LHCN-M2 (cell line): ENCODE data around the gene HIPK1. TPM values are rescaled to one million over a fixed set of nuclear protein-coding genes. Genes with fewer than 3 reads are reported as not detected.
"Not testable (repeated sequence)": the region's sequence is repeated elsewhere in the genome, so short reads cannot be mapped to it uniquely, and the experiment has no call there.

Experiments
- DNase-seq: peaks from one replicate; pipeline ENCODE4 v3.0.0-alpha.2; 2012; ENCODE audit warnings: low read depth
- total RNA-seq: library from RNA; depleted of rRNA; stranded (reverse); fragments of >200 nt; gene quantifications from 2 replicates; pipeline ENCODE4 v1.2.3, GENCODE V29; 2014

Gene HIPK1
- total RNA-seq, 1 experiment from 2014 or later, result 40.1 TPM

DNA sequence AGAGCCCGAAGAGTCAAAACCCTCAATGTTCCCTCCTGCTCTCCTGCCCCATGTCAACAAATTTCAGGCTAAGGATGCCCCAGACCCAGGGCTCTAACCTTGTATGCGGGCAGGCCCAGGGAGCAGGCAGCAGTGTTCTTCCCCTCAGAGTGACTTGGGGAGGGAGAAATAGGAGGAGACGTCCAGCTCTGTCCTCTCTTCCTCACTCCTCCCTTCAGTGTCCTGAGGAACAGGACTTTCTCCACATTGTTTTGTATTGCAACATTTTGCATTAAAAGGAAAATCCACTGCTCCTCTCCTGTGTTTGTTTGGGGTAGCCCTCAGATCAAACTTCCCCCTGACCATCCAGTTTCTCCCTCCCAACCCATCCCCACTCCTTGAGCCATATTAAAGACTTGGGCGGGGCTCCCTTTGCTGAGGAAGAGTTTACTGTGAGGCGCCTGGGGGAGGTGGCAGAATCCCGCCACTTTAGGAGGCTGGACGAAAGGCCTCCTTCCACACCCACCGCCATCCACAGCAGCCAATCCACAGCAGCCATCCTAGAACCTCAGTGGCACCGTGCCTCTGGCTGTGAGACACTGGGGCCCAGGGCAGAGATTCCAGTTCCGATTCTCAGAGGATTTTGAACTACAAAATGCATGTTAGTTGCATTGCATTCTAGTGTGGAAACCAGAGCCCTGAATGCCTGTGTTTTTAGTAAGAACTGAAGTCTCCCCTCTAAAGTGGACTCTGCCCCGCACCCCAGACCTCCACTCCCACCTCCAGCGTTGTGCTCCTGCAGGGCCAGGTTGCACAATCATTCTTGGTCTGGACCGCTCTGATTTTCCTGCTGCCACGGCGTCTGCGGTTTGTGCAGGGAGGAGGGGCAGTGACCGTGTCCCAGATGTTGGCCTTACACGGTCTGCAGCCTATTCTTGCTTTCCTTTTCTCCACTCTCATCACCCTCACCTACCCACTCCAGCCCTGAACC, 53.1 kb downstream of the HIPK1 start:
- peak; percentile 79 for DNase-seq

DNA sequence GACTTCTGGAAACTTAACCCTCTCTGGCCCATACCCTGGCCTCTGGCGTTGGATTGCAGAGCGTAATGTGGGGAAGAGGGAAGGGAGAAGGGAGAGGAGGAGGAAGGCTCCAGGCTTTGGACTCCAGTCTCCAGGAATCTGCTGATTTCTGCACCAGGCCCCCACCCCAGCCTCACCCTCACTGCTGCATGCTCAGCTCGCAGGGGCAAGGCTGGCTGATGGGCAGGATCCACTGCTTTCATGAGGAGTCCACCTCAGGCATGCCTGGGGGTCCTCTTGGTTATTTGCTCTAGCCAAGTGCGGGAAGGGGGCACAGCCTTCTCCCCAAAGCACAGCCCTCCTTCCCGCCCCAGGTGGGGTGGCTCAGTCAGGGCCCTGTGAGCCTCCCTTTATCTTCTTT, 53.8 kb downstream of the HIPK1 start:
- no peak for DNase-seq

- peak; percentile 72 for DNase-seq
These were observed 54.3 kb downstream of the HIPK1 start for GRCh38 chr1:113983391-113983790.

GRCh38 chr1:113983826-113984225, 54.7 kb downstream of the HIPK1 start:
- DNase-seq, result no peak

GRCh38 chr1:113984710-113985109, 55.6 kb downstream of the HIPK1 start:
- peak; percentile 91 for DNase-seq

DNA sequence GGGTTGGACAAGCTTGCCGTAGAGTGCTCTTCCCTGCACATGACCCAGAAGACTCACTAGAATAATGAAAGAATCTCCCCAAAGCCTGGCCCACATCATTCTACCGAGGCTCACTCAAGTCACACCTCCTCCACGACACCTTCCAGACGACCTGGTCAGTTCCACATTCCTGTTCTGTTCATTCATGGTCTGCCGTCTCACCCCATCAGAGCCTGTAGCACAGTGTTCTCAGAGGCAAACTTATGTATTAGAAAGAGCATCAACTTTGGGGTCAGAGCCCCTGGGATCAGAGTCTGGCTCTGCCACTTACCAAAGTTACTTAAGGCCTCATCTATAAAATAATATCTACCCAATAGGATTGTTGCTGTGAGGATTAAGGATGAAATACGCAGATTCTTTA, 57.7 kb downstream of the HIPK1 start:
- DNase-seq, result no peak

- no peak for DNase-seq
These were observed 58.1 kb downstream of the HIPK1 start for GRCh38 chr1:113987259-113987658.

DNA sequence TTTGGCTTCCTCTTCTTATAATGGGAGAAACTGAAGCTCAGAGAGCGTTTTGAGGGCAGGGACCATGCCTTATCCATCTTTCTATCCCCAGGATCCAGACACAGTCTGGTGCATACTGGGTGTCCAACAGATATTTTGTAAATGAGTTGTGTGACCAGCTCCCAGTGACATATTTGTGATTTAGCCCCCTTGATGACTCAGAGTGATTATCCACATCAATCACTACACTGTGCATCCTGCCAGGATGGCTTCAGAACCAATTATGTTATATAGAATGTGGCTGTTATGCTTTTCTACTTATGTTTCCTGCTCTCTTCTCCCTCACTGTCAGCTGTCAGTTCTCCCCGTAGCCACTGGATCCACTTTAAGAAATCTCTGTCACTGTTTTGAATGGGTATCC, 61.4 kb downstream of the HIPK1 start:
- DNase-seq, result no peak

DNA sequence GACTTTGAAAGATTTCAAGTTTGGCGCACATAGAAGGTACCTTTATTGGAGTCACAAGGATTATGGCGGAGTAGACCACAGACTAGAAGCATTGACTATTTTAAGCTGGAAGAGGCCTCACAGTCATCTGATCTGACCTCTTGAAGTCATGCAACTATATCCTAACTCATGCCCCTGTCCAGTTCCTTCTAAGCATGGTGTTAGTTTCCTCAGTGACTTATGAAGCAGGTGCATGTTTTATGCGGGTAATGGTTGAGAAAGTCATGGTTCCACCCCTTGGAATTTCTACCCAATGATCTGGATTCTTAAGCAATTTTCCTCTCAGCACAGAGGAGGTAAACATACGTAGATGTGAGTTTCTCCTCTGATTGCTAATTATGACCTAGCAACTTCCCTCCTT, 61.8 kb downstream of the HIPK1 start:
- no peak for DNase-seq

DNA sequence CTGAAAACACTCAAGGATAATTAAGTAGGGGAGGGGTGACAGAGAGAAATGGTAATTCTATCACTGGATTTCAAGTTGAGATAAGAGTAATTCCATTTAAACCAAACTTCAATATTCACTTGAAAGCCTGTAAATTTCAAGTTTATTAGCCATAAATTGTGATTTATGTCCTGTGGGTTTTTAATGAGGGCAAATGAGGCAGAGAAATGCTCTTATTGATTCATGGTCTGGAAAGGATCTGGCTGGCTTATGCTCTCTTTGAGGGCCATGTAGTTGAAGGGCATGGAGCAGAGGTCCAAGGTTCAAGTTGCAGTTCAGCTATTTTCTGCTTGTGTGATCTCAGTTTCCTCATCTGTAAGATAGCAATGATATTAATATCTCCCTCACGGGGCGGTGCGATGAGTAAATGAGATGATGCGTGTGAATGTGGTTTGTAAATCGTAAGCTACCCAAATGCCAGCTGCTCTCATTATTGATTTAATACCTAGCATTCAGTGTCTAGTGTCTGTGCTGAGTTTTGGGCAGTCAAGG, 62.4 kb downstream of the HIPK1 start:
- peak; percentile 50 for DNase-seq

GRCh38 chr1:113993072-113993471, 63.9 kb downstream of the HIPK1 start:
- DNase-seq, result no peak

GRCh38 chr1:113993766-113994165, 64.6 kb downstream of the HIPK1 start:
- DNase-seq, result no peak

GRCh38 chr1:113995382-113995781, 66.3 kb downstream of the HIPK1 start:
- DNase-seq, result no peak

DNA sequence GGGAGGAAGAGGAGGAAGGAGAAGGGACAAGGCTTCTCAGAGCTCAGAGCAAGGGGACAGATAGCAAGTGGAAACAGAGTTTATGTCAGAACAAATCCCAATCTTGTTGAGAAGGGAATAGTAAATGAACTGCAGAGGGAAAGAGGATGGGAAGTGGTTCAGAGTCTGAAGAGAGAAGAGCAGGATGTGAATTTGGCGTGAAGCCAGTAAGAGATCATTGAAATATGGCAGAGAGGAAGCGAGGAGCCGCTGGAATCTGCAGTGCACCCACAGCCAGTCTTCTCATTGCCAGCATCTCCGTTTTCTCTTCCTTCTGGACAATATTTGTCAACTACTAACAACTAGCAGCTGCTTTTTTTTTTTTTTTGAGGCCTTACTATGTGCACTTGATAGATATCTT, 69.2 kb downstream of the HIPK1 start:
- DNase-seq, result no peak

DNA sequence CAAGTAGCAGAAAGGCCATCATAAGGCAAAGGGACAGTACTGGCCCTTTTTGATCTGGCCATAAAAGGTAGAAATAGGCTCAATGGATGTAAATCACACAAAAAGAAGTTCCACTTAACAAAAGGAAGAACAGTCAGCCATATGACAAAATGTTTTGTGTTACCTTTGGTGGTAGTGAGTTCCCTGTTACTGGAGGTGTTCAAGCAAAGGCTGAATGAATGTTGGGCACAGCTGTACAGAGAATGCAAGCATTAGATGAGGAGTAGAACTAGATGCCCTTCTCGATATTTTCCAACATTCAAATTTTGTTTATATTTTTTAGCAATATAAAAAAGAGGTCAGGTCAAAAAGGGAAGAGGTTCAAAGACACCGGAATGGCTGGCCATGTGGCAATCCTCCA, 70.1 kb downstream of the HIPK1 start:
- no peak for DNase-seq

GRCh38 chr1:113999799-114000198, 70.7 kb downstream of the HIPK1 start:
- DNase-seq, result no peak

DNA sequence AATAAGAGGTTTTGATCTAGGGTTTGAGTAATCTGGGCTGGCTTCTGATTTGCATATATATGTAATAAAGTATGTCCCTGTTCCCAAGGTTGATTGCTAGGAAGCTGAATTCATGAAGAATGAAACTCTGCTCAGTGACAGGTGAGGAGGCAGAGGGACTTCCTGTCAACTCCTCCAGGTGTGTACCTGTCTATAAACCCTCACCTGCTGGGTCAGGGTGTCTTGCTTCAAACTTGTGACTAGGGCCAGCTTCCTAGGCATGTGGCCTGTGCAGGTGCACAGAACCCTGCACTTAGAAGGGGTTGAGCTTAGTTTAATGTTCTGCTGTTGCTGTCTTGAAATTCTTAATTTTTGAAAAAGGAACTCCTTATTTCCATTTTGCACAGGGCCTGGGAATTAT, 71.3 kb downstream of the HIPK1 start:
- no peak for DNase-seq

DNA sequence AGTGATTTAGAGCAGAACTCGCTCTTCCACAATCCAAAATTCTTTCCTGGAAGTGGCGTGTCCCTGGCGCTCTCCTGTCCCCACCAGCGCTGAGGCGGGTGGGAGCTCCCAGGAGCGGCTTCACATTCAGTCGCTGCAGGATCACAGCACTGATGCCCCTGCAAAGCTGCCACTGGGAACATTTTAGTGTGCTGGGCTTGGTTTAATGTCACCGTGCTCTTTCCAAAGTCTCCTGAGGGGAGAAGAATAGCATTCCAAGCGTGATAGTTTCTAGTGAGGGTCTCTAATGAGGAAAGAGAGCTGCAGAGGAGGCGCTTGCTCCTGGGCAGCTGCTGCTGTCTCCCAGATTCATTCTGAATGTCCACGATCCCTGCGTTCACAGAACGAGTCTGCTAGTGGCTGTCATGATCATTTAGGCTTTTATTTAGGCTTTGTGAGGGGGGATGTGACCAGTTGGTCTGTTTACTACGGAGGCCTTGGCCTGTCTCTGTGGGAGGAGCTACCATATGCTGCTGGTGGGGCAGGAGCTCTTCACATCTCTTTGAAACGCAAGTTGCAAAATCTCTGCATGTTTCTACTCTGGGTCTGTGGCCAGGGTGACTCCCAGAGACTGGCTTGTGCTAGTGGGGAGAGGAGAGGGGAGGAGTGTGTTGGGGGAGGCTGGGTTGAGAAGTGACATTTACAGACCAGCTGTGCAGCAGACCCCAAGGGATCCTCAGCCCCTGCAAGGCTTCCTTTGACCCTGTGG, 73.5 kb downstream of the HIPK1 start:
- DNase-seq, result peak; percentile 49

GRCh38 chr1:114003431-114003830, 74.3 kb downstream of the HIPK1 start:
- no peak for DNase-seq

GRCh38 chr1:114006825-114007224, 77.7 kb downstream of the HIPK1 start:
- not testable (repeated sequence) for DNase-seq

GRCh38 chr1:114008480-114008941, 79.4 kb downstream of the HIPK1 start:
- DNase-seq, result peak; percentile 27

DNA sequence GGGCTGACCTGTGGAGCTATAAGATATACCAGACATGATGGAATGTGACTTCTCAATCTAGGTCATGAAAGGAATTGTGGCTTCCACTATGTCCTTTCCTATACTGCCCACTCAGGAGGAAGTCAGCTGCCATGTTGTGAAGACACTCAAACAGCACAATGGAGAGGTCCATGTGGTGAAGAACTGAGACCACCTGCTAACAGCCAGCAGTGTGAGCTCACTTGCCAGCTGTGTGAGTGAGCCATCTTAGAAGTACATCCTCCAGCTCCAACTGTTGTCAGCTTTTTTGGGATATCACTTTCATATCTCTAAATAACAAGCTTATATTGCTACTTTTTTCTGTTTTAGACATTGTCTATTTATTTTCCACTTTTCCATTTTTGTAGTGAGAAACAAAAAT, 79.9 kb downstream of the HIPK1 start:
- DNase-seq, result peak; percentile 69
